HepG2 (cell line): ENCODE results near the gene CDK14.

Source experiments
- EZH2 ChIP-seq: conservative IDR thresholded peaks from 2 replicates; pipeline ENCODE4 v1.6.1; 2012; ENCODE audit warnings: mild to moderate bottlenecking, low read depth, low read length, moderate library complexity
- POLR2A ChIP-seq, 2 experiments: IDR thresholded peaks; 2 replicates each; pipeline ENCODE4 v1.6.1; 2011; ENCODE audit warnings: low read depth in 2 of 2, low read length in 2 of 2, mild to moderate bottlenecking in 1 of 2, moderate library complexity in 1 of 2; ENCODE audit not compliant: insufficient read depth in 1 of 2
- TAF1 ChIP-seq: sonication (generic); formaldehyde crosslinking; IDR thresholded peaks from 2 replicates; pipeline ENCODE4 v1.4.0; 2020; ENCODE audit warnings: missing genetic modification reagents
- TF ChIP-seq, protein P1 (sequence below): sonication (generic); formaldehyde crosslinking; IDR thresholded peaks from 2 replicates; pipeline ENCODE4 v1.4.0; 2020; ENCODE audit warnings: missing genetic modification reagents
- TF ChIP-seq, protein P2 (sequence below): sonication (generic); formaldehyde crosslinking; IDR thresholded peaks from 2 replicates; pipeline ENCODE4 v1.4.0; 2020; ENCODE audit warnings: missing genetic modification reagents, borderline replicate concordance

DNA sequence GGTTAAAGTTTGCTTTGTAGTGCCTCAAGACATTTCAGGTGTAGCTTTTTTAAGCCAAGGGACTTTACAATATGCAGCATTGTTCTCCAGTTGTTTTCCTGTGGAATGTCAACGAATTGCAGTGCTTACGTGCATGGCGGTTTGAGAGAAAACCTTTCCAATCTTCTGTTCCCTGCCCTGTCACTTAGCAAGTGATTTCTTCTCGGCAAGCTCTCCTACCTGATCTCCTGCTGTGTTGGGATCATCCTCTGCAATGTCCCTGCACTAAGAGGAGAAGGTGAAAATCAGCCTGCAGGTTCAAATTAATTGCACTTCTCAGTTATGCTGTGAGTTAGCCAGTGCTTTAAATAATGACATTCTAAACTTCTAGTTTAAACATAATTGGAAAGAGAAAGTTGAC is 470.5 kb downstream of the CDK14 start:
- TF ChIP-seq TAF1 (no peak), POLR2A (IDR thresholded peaks at IDR 0.05; ENCODE audit: insufficient read depth in 1 of 2, low read depth in 2 of 2, low read length in 2 of 2) (no peak), EZH2 (no peak)
- TF ChIP-seq, protein P1, sequence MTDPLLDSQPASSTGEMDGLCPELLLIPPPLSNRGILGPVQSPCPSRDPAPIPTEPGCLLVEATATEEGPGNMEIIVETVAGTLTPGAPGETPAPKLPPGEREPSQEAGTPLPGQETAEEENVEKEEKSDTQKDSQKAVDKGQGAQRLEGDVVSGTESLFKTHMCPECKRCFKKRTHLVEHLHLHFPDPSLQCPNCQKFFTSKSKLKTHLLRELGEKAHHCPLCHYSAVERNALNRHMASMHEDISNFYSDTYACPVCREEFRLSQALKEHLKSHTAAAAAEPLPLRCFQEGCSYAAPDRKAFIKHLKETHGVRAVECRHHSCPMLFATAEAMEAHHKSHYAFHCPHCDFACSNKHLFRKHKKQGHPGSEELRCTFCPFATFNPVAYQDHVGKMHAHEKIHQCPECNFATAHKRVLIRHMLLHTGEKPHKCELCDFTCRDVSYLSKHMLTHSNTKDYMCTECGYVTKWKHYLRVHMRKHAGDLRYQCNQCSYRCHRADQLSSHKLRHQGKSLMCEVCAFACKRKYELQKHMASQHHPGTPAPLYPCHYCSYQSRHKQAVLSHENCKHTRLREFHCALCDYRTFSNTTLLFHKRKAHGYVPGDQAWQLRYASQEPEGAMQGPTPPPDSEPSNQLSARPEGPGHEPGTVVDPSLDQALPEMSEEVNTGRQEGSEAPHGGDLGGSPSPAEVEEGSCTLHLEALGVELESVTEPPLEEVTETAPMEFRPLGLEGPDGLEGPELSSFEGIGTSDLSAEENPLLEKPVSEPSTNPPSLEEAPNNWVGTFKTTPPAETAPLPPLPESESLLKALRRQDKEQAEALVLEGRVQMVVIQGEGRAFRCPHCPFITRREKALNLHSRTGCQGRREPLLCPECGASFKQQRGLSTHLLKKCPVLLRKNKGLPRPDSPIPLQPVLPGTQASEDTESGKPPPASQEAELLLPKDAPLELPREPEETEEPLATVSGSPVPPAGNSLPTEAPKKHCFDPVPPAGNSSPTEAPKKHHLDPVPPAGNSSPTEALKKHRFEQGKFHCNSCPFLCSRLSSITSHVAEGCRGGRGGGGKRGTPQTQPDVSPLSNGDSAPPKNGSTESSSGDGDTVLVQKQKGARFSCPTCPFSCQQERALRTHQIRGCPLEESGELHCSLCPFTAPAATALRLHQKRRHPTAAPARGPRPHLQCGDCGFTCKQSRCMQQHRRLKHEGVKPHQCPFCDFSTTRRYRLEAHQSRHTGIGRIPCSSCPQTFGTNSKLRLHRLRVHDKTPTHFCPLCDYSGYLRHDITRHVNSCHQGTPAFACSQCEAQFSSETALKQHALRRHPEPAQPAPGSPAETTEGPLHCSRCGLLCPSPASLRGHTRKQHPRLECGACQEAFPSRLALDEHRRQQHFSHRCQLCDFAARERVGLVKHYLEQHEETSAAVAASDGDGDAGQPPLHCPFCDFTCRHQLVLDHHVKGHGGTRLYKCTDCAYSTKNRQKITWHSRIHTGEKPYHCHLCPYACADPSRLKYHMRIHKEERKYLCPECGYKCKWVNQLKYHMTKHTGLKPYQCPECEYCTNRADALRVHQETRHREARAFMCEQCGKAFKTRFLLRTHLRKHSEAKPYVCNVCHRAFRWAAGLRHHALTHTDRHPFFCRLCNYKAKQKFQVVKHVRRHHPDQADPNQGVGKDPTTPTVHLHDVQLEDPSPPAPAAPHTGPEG (CRISPR knock-in tag) = no peak
- TF ChIP-seq, protein P2, sequence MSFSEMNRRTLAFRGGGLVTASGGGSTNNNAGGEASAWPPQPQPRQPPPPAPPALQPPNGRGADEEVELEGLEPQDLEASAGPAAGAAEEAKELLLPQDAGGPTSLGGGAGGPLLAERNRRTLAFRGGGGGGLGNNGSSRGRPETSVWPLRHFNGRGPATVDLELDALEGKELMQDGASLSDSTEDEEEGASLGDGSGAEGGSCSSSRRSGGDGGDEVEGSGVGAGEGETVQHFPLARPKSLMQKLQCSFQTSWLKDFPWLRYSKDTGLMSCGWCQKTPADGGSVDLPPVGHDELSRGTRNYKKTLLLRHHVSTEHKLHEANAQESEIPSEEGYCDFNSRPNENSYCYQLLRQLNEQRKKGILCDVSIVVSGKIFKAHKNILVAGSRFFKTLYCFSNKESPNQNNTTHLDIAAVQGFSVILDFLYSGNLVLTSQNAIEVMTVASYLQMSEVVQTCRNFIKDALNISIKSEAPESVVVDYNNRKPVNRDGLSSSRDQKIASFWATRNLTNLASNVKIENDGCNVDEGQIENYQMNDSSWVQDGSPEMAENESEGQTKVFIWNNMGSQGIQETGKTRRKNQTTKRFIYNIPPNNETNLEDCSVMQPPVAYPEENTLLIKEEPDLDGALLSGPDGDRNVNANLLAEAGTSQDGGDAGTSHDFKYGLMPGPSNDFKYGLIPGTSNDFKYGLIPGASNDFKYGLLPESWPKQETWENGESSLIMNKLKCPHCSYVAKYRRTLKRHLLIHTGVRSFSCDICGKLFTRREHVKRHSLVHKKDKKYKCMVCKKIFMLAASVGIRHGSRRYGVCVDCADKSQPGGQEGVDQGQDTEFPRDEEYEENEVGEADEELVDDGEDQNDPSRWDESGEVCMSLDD = no peak
